Retinal pigment epithelial cell (primary cell): ENCODE measurements around the gene TGFBR3L.

Source experiments
- DNase-seq: peaks from one replicate; pipeline ENCODE4 v3.0.0-alpha.2; 2010; ENCODE audit warnings: low read depth
- H3K4me3 ChIP-seq: 2 replicates; pipeline ENCODE4 v1.5.1; 2011; ENCODE audit warnings: mild to moderate bottlenecking, low read length, control low read depth, moderate library complexity
- TF ChIP-seq, protein P1 (sequence below): conservative IDR thresholded peaks from 2 replicates; pipeline ENCODE4 v1.5.1; 2011; ENCODE audit warnings: low read depth, low read length, control low read depth, inconsistent platforms

The TGFBR3L gene

GRCh38 chr19:7932930-7933300 is 18.3 kb downstream of the TGFBR3L start:
- TF ChIP-seq, protein P1, sequence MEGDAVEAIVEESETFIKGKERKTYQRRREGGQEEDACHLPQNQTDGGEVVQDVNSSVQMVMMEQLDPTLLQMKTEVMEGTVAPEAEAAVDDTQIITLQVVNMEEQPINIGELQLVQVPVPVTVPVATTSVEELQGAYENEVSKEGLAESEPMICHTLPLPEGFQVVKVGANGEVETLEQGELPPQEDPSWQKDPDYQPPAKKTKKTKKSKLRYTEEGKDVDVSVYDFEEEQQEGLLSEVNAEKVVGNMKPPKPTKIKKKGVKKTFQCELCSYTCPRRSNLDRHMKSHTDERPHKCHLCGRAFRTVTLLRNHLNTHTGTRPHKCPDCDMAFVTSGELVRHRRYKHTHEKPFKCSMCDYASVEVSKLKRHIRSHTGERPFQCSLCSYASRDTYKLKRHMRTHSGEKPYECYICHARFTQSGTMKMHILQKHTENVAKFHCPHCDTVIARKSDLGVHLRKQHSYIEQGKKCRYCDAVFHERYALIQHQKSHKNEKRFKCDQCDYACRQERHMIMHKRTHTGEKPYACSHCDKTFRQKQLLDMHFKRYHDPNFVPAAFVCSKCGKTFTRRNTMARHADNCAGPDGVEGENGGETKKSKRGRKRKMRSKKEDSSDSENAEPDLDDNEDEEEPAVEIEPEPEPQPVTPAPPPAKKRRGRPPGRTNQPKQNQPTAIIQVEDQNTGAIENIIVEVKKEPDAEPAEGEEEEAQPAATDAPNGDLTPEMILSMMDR, result no peak
- DNase-seq, result no peak
- no peak overlapping the region for H3K4me3 ChIP-seq

GRCh38 chr19:7933411-7933810 is 18.8 kb downstream of the TGFBR3L start:
- H3K4me3 ChIP-seq, result no peak overlapping the region
- no peak for DNase-seq
- TF ChIP-seq, protein P1, result peak; percentile 45

DNA sequence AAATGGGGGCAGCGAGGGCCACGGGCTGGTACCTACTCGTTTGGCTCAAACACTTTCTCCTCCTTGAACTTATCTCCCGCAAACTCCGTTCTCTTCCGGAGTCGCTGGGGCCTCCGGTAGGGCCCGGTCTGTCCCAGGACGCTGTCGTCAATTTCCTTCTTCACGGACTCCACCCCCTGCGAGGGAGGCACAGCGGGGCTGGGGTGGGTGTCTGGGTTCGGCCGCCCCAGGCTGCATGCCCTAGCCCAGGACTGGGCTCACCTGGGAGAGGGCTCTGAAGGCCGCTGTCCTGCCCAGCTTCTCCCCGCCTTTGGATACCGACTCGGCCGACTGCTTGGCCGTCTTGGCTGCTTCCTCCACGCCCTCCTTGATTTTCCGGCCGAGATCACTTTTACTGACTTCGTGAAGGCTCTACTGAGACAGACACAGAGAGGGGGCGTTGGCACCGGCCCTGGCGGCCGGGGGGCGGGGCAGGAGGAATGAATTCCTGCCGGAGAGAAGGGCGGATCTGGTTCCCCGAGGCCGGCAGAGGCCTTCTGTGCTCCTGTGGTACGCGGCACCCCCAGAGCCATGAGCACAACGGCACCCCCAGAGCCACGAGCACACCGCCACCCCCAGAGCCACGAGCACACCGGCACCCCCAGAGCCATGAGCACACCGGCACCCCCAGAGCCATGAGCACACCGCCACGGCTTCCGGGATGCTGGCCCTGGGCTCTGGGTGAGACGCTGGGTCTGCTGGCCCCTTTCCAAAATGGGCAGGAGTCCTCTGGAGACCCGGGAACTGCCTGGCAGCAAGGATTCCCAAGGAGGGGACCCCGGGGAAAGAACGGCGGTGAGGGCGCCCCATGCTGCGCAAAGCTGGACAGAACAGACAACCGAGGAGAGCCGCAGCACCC is 19.4 kb downstream of the TGFBR3L start:
- no peak for DNase-seq
- TF ChIP-seq, protein P1, result no peak
- no peak overlapping the region for H3K4me3 ChIP-seq

DNA sequence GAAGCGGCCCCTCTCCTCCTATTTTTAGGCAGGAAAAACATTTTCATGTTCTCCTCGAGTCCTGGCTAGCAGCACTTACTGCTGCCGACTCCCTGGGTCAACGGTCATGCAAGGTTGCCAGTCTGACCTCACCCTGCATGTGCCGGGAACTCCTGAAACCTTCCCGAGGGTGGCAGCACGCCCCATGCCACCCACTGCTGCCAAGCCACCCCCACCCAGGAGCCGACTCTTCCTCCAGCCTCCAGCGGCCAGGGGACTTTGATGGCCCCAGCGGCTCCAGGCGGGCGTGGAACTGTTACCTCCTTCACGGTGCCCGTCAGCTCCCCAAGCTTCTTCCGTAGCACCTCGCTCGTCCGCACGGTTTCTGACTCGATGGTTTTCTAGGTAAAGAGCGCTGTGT is 20.1 kb downstream of the TGFBR3L start:
- TF ChIP-seq, protein P1, result no peak
- DNase-seq, result no peak
- no peak overlapping the region for H3K4me3 ChIP-seq

GRCh38 chr19:7940841-7941240 is 26.2 kb downstream of the TGFBR3L start:
- TF ChIP-seq, protein P1, result no peak
- H3K4me3 ChIP-seq, result no peak overlapping the region
- no peak for DNase-seq

DNA sequence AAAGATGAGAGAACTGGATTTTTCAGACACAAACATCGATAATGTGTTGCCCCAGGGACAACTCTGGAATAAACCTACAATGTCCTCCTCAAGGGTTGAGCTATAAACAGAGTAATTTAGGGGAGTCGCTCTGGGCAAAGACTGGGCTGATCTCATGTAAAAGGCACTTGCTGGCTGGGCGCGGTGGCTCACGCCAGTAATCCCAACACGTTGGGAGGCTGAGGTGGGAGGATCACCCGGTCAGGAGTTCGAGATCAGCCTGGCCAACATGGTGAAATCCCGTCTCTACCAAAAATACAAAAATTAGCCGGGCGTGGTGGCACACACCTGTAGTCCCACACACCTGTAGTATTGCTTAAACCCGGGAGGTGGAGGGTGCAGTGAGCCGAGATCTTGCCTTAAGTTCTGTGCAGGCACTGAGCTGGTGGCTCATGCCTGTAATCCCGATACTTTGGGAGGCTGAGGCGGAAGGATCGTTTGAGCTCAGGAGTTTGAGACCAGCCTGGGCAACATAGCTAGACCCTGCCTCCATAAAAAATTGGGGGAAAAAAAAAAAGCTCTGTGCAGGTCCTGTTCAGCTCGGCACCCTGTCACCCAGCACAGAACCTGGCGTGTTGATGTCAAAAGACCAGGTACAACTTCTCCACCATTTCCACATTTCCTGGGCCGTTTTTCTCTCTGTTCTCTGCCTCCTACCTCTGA is 27.4 kb downstream of the TGFBR3L start:
- peak overlapping the region; percentile 95 for H3K4me3 ChIP-seq
- TF ChIP-seq, protein P1, result no peak
- no peak for DNase-seq

DNA sequence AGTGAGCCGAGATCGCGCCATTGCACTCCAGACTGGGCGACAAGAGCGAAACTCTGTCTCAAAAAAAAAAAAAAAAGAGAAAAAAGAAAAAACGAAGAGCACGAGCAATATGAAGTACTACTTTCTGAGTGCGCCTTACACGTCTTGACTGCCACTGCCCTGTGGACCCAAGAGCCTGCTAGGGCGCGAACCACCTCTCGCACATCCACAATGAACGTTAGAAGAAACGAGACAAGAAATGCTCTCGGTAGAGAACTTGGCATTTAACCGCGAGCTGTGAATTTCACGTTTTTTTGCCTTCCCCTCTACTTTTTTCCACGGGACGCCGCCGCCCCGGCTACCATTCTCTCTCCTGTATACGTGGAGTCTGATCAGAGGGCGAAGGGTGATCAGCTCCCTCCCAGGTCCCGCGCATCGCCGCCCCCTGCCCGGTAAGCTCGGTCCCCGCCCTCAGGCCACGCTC is 28.4 kb downstream of the TGFBR3L start:
- no peak for DNase-seq
- TF ChIP-seq, protein P1, result no peak
- H3K4me3 ChIP-seq, result peak overlapping the region; percentile 95
